ENCODE results near the gene HECTD3.
A peak's percentile ranks its signal among the peaks of the same experiment; 100 is the strongest.
"Not testable (repeated sequence)": the region's sequence is repeated elsewhere in the genome, so short reads cannot be mapped to it uniquely, and the experiment has no call there.

The HECTD3 gene

DNA sequence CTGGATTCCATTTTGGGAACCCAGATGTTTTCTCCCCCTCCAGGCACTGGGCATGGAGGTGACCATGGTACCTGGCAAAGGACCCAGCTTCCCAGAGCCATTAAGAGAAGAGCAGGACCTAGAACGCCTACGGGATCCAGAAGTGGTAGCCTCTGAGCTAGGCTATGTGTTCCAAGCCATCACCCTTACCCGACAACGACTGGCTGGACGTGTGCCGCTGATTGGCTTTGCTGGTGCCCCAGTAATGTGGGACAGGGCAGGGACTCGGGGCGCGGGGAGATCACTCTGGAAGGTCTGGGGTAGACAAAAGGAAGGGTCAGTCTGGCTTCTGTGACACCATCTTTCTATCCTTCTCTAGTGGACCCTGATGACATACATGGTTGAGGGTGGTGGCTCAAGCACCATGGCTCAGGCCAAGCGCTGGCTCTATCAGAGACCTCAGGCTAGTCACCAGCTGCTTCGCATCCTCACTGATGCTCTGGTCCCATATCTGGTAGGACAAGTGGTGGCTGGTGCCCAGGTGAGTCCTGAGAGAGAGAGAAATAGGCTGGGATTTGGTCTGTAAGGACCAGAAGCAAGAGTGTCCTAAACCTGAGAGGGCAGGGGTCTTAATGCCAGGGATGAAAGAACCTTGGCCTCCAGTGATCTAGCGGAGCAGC lies 2.6 kb upstream of the HECTD3 start:
- no peak for DNase-seq

DNA sequence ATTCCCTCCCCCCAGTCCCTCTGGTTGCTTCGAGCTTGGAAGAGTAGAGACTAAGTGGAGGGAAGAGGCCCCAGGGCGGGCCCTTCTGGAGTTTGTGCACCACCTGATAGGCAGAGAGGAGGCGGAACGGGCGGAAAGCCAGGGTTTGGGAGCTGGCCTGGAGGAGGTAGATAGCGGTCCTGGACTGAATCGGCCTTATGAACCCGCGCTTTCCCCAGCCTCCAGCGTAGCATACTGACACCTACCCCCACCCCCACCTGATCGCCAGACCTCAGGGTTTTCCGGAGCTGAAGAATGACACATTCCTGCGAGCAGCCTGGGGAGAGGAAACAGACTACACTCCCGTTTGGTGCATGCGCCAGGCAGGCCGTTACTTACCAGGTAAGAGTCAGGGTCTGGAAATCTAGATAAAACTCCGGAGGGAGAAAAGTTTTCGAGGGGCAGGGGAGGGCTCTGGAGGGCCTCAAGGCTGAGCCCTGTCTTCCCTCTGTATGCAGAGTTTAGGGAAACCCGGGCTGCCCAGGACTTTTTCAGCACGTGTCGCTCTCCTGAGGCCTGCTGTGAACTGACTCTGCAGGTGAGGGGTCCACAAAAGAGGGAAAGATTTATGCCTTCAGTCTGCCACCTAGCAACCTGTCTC lies 1.6 kb upstream of the HECTD3 start:
- DNase-seq: peak; percentile 29 to 43

DNA sequence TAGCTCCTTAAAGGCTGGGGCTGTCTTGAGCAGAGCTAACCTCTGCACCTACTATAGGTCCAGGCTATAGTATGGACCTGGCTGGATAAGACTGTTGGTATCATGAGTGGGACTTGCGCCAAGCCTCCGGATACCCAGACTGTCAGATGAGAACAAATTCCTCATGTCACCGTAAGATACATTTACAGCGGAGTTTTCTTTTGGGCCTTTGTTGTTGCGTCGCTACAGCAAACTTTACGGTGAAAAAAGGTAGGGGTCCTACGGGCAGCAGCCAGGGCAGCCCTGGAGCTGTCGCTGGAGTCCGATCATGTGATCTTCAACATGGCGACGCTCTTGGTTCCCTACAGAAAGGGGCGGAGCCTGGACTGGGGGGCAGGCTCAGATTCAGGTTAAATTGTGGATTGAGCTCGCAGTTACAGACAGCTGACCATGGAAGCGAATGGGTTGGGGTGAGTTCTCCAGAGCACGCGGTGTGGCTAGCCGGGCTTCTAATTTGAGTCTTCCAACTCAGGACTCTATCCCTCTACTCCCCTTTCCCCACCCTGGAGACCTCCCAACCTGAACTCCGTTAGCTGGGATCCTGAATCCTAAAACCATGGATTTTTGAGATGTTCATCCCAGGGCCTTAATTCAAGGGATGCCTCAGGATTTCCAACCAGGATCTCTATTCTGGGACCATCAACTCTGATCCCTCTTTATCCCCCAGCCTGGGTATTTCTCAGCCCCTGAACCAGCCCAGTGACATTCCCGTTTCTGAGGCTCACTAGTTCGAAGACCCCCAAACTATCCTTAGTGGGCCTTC lies 914 bp upstream of the HECTD3 start, which contains the start of gene UROD:
TSS of gene UROD (plus strand) at position 418 of the 802 bp plus-strand sequence. CDS start at position 430, 12 bp downstream.
- DNase-seq: peak; percentile 84 to 87

DNA sequence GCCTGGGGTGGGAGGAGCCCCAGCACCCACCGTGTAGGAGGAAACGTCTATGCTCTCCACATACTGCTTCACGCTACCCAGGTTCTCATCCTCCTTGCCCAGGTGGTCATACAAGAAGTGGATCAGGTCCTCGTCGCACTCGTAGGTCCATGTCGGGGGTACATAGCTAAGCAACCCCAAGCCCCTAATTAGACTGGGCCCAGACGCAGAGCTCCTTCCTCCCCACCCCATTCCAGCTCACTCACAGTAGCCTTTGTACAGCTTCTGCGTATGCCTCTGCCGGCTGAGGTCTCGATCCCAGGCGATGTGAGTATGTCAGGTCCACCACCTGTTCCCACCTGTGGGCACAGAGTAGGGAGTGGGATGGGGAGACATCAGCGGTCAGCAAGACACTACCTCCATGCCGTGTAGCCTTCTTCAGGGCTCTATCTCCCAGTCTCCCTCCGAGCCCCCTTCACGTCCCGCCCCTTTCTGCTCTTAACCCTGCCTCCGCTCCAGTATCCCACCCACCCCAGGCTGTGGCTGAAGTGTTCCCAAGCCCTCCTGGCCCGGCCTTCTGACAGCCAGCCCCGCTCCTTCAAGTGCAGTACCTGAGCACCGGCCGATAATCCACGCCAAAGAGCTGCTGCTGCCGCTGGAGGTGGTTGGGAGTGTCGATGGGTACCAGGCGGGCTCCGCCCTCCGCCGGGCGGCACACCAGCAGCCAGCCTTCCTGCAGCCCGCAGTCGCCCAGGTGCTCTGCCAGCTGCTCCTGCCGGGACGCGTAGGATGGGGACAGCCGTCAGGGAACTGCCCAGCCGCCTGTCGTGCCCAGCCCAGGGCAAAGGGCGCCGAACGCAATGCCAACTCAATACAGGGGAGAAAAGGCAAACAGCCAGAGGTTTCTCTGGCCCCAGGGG lies 919 bp downstream of the HECTD3 start:
- DNase-seq: no peak

DNA sequence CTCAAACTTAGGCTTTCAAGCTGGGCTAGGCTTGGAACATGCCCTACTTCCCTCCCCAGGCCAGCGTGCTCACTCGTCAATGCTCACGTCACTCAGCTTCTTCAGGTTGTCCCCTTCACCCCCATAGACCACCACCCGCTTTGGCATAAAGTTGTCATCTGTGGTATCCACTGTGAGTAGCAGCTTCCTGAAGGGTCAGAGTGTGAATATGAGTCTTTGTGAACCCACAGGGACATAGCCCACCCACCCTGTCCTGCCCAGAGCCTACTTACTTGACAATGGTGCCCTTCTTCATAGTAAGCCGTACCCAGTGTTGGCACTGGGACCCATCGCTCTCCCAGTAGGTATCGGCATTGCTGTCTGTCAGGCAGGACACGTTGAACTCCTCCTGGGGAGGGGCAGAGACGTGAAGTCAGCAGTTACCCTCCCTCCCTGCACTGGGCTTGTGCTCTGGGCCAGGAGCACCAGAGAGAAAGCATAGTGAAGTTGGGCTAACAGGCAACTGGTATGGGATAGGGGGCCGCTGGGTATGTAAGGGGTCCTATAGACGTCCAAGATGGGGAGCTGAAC lies 1.7 kb downstream of the HECTD3 start:
- DNase-seq: no peak

DNA sequence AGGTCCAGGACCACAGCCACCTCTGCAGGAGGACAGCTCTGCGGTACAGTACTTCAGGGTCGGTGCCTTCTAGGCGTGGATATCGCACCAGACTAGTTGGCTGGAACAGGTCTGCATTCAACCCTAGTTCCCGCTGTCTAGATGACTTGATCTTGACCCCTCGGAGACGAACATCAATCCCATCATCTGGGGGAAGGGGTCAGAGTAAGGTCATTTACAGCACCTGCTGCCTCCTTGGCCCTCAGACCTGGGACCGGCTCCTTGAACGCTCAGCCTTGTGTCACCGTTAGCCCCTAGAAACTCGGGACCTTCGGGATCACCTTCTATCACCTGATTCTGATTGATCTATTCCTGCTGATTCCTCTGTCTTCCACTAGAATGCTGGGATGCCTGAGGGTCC lies 2.6 kb downstream of the HECTD3 start:
- no peak for DNase-seq

DNA sequence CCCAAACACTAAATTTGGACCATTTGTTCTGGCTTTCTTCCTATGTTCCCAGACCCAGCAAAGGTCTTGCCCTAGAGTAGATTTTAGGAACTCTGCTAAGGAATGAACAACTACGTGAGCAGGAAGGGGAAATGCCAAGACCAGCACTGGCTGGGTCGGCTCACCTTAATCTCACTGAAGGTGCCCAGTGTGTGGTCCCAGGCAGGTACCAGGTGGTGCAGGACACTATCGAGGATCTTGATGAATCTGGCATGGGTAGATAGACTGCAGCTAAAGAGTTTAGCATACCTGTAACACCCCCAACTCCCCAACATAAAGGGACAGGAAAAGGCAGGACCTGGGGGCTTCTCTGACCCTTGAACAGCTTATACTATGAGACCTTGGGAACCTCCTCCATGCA lies 3.0 kb downstream of the HECTD3 start:
- no peak for DNase-seq

DNA sequence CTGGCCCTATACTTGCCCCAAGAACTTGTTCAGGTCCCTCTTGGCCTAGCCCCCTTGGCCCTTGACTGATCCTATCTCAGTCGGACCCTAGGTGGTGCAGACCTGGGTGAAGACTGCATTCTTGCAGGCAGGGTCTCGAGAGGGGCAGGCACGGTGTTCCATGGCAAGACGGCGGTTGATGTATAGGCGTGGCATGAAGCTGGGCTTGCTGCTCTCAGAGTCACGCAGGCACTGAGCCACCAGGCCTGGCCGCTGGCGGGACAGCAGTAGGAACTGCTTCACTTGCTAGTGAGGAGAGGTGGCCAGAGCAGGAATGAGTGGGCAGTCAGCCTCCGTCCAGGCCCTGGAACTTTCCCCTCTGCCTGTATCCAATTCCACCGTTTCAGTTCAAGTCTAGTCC lies 3.8 kb downstream of the HECTD3 start:
- no peak for DNase-seq

DNA sequence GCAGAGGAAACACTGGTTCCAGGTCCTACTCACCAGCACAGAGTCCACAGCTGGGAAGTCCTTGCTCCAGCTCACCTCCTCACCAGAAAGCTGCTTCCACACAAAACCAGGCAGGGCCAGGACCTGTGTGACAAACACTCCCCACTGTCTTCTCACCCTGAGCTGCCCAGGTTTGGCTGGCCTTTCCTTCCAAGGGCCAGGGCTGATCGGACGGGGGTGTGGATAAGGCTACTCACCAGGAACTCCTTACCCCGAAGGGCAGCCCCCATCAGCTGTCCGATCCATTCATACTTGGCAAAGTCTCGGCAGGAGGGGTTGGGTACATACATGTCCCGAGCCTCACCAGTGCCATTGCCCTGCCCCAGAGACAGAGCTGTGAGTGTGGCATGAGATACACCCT lies 5.4 kb downstream of the HECTD3 start:
- no peak for DNase-seq

DNA sequence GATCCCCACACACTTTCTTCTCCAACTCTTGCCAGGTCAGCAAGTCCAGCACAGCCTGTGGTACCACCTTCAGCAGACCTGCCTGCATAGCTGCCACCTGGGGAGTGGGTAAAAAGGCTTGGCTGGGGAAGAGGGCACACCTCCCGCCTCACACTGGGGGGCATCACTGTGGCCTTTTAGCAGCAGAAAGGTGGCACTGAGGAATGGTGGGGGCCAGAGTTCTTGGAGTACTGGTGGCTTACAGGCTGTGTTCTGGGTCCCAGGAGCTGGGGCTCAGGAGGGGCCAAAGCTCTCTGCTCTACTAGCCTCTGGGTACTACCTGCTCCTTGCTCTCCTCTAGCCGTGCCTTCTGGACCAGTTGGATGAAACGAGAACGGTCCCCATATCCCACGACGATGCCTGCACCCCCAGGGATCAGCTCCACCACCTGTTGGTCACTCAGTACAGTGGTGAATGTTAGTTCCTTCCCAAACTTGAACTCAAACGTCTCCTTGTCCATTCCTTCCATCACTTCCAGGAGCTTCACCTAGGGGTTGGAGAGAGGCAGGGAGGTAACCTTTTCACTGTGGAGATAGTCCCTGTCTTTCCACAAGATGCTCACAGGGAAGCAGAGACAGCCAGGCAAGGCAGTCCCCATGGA lies 6.7 kb downstream of the HECTD3 start:
- no peak for DNase-seq

DNA sequence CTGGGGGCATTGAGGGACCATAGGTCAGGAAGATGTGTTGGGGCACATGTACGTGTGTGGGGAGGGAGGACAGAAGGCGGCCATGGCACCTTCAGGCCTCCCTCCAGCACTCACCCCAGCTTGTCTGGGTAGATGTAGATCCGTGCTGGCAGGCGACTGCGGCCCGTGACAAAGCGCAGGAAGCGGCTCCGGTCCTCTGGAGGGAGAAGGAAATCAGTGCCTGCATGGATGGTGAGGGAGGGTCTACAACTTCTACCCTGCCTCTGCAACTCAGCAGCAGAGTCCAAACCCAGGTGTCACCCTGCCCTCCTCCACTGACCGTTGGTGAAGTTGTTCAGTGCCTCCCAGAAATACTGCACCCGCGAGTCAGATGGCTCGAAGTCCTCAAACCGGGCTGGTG lies 7.4 kb downstream of the HECTD3 start:
- no peak for DNase-seq

DNA sequence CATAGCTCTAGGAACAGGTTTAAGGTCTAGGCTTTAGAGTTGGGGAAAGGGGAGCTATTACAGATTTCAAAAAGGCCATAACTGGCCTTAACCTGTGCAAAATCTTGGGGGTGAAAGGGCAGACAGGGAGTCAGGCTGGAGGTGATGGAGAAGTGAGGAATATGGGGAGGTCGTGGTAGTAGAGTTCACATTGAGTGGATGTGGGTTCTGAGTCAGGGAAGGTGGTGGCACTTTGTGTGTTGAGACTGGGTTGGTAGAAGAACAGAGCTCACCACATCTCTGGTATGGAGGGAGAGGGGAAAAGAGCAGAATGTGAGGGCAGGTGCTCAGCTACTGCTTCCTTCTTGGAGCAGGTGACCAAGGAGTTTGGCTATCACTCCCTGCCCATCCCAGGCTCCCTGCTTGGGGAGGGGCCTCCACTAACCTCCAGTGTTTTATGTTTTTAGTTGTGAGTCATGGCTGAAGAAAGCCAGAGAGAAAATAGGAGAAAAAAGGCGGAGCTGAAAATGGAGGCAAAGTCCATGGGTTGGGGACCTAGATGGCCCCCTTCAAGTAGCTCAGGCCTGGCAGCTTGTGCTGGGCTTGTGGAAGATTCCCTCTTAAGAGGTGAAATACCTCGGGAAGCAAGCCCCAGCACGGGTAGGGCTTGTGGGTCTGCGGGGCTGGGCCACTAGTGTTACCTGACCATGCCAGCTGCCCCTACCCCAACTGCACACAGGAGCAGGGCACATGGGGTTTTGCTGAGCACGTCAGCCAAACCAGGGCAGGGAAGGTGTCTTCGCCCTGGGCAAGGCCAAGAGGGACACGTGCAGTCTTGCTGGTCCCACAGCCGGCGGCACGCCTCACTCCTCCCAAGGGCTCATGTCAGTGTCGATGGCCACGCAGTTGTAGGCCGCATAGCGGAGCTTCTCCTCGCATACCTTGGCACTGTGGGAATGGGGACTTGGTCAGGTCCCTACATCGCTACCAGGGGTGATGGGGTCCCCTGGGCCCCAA lies 8.2 kb downstream of the HECTD3 start:
- DNase-seq: no peak

DNA sequence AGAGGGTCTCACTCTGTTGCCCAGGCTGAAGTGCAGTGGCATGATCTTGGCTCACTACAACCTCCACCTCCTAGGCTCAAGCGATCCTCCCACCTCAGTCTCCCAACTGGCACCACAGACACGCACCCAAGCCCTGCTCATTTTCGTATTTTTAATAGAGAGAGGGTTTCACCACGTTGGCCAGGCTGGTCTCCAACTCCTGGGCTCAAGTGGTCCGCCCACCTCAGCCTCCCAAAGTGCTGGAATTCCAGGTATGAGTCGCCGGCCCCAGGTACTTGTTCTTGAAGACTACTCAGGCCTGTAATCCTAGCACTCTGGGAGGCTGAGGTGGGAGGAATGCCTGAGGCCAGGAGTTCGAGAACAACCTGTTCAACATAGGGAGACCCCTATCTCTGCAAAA lies 9.5 kb downstream of the HECTD3 start:
- DNase-seq: not testable (repeated sequence)

DNA sequence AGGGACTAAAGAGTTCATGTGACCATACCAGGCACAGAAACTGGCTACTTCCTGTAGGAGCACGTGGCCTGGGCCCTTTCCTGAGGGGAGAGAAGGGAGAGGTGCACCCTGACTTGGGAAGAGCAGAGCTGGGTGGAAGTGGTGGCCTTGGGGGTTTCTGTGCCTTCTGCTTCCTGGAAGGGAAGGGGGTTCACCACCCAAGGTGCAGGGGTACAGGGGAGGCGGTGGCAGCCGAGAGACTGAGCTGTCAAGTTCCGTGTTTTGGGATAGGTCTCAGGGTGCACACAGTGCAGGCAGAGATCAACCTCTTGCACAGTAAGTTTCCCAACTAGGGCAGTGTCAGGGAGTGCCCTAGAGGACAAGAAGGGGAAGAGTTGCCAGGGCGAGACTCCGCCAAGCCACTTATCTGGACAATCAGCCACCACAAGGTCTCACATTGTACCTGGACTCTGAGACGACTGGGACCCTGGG lies 10.1 kb downstream of the HECTD3 start:
- DNase-seq: no peak

DNA sequence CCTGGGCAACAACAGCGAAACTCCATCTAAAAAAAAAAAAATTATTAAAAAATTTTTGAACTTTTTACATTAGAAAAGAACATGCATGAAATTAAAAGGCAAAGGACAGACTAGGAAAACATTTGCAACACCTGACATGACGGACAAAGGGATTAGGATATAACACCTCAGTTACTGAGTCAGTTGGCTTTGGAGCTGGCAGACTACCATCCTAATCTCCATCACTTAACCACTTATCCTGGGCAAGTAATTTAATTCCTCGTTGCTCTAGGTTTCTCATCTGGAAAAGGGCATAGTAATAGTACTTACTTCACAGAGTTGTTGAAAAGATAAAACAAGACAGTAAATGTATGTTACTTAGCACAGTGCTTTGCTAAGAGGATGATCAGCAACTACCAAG lies 11.9 kb downstream of the HECTD3 start:
- no peak for DNase-seq

DNA sequence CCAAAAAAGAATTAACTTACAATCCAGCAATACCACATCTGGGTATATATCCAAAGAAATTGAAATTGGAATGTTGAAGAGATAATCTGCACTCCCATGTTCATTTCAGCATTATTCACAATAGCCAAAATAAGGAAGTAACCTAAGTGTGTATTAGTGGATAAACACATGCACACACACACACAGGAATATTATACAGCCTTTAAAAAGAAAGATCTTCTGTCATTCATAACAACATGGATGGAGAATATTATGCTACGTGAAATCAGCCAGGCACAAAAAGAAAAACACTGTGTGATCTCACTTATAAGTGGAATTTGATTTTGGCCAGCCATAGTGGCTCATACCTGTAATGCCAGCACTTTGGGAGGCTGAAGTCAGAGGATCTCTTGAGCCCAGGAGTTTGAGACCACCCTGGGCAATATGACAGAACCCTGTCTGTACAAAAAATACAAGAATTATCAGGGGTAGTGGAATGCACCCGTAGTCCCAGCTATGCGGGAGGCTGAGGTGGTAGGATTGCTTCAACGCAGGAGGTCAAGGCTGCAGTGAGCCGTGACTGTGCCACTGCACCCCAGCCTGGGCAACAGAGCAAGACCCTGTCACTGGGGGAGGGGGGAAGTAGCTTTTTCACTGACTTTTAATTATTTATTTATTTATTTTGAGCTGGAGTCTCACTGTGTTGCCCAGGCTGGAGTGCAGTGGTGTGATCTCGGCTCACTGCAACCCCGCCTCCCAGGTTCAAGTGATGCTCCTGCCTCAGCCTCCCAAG lies 15.5 kb downstream of the HECTD3 start:
- no peak for DNase-seq

DNA sequence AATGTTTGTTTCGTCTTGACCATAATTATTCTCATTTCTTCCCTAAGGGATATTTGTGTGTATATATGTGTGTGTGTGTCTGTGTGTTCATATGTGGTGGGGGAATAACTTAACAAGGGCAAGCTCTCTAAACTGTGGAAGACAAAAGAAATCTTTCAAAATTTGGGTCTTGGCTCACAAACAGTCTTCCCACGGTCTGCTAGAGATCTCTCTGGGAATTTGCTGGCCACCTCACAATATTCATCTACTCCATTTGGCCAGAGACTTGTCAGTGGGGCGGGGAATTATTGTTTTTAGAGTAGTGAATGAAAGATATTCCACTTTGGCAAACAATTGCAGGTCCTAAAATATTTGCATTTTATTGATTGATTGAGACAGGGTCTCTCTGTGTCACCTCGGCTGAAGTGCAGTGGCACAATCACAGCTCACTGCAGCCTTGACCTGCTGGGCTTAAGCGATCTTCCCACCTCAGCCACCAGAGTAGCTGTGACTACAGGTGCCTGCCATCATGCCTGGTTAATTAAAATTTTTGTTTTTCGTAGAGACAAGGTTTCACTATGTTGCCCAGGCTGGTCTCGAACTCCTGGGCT lies 16.7 kb downstream of the HECTD3 start:
- DNase-seq: no peak

DNA sequence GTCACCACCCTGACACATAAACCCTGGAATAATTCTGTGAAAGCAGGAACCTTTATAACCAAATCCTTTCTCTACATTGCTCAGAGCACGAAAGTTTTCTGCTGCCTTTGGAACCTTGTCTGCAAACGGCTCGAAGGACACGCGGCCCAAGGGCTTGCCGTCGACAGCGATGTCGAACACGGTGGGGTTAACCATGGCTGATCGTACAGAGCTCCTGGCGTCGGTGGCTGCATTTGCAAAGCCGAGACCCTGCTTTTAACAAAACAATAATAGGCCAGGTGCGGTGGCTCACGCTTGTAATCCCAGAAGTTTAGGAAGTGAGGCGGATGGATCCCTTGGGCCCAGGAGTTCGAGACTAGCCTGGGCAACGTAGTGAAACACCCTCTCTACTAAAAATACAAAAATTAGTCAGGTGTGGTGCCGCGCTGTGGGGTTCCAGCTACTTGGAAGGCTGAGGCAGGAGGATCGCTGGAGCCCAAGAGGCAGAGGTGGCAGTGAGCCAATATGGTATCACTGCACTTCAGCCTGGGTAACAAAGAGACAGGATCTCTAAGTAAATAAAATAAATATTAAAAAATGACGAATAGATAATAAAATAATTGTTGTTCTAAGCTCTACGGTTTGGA lies 22.5 kb downstream of the HECTD3 start:
- DNase-seq: no peak
